Stimulated activated CD8-positive, alpha-beta memory T cell treated with anti-CD3 and anti-CD28 coated beads, Interleukin-7, amount 100 ng/mL, for 24 hours (primary cell): Measurements from ENCODE around the gene ADCY9.

Source experiments
- DNase-seq: peaks from one replicate; pipeline ENCODE4 v3.0.0-alpha.2; 2020; ENCODE audit warnings: low read depth

ADCY9 gene

DNA sequence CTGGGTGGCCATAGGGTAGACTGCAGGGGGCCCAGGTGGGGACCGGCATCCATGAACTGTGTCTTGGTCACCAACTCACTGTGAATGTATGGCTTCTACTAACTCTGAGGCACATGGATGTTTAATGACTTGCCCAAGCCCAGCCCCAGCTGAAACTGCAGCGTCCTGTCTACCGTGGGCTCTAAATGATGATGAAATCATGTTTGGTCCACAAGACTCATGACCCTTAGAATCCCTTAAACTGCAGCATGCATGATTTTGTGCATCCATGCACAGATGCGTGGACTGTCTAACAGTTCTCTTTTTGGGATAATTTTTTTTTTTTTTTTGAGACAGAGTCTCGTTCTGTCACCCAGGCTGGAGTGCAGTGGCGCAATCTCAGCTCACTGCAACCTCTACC lies 203.3 kb downstream of the ADCY9 start:
- DNase-seq, result no peak
